Coronary artery (tissue), 2 donors: Measurements from ENCODE around the gene KRT35.
A peak's percentile ranks its signal among the peaks of the same experiment; 100 is the strongest.

Source experiments
- DNase-seq: peaks from one replicate; pipeline ENCODE4 v3.0.0-alpha.2; 2017; ENCODE audit warnings: low spot score
- H3K27ac ChIP-seq, 2 donors: fragments of 200-600 bp; sonication (generic); one replicate each; pipeline ENCODE4 v1.5.1; 2016 to 2019
- H3K4me3 ChIP-seq: fragments of 200-600 bp; sonication (generic); 2 replicates; pipeline ENCODE4 v1.5.1; 2016; ENCODE audit warnings: mild to moderate bottlenecking, moderate library complexity
- CTCF ChIP-seq: fragments of 200-600 bp; sonication (generic); IDR thresholded peaks from one replicate; pipeline ENCODE4 v1.5.1; 2019; ENCODE audit warnings: antibody characterized with exemption

KRT35 gene

GRCh38 chr17:41504246-41504977 is 23.5 kb upstream of the KRT35 start:
- Histone ChIP-seq H3K27ac (no peak overlapping the region), H3K4me3 (no peak overlapping the region)
- no peak for TF ChIP-seq CTCF
- no peak for DNase-seq

GRCh38 chr17:41503202-41503601 is 22.3 kb upstream of the KRT35 start:
- DNase-seq: no peak
- H3K4me3 ChIP-seq: no peak overlapping the region
- TF ChIP-seq CTCF: no peak
- no peak overlapping the region for H3K27ac ChIP-seq

GRCh38 chr17:41500131-41500911 is 19.4 kb upstream of the KRT35 start:
- no peak for TF ChIP-seq CTCF
- no peak for DNase-seq
- Histone ChIP-seq H3K4me3 (no peak overlapping the region), H3K27ac (no peak overlapping the region)

- no peak for DNase-seq
- no peak for TF ChIP-seq CTCF
- Histone ChIP-seq H3K27ac (no peak overlapping the region), H3K4me3 (no peak overlapping the region)
Observed at GRCh38 chr17:41499714-41500113, 18.8 kb upstream of the KRT35 start.

- Histone ChIP-seq H3K4me3 (no peak overlapping the region), H3K27ac (no peak overlapping the region)
- no peak for DNase-seq
- TF ChIP-seq CTCF: no peak
Observed at GRCh38 chr17:41498276-41498675, 17.3 kb upstream of the KRT35 start.

- peak; percentile 18 for TF ChIP-seq CTCF
- Histone ChIP-seq H3K27ac (no peak overlapping the region), H3K4me3 (no peak overlapping the region)
- no peak for DNase-seq
Observed at GRCh38 chr17:41496803-41497484, 16.0 kb upstream of the KRT35 start.
